Measurements from ENCODE around the gene ZNF878.

DNA sequence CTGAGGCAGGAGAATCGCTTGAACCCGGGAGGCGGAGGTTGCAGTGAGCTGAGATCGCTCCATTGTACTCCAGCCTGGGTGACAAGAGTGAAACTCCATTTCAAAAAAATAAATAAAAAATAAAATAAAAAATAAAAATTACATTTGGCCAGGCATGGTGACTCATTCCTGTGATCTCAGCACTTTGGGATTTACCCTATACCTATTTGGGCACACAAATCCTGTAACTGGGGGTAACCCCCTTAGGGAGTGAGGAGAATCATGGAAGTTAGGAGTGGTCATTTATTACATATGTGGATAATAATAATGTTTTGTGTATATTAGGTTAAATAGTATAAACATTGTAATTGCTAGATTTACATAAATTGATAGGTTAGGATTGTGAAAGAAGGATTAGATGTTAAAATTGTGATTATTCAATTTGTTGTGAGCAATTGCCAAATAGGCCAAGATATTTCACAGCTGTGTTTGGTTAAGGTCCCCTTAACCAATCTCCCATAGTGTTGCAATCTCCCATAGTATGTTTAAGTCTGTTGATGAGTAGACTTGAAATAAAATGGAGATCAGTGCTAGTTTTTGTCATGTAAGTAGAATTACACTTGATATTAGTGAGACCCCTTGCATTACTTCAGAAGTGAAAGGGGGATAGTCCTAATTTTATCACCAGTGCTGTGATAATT, 42.5 kb upstream of the ZNF878 start:
- no peak for TF ChIP-seq USF1 (CRISPR knock-in tag; IDR thresholded peaks at IDR 0.05)
- TF ChIP-seq FOXA1 (IDR thresholded peaks at IDR 0.05; ENCODE audit: borderline replicate concordance), result no peak
- TF ChIP-seq, protein P1, sequence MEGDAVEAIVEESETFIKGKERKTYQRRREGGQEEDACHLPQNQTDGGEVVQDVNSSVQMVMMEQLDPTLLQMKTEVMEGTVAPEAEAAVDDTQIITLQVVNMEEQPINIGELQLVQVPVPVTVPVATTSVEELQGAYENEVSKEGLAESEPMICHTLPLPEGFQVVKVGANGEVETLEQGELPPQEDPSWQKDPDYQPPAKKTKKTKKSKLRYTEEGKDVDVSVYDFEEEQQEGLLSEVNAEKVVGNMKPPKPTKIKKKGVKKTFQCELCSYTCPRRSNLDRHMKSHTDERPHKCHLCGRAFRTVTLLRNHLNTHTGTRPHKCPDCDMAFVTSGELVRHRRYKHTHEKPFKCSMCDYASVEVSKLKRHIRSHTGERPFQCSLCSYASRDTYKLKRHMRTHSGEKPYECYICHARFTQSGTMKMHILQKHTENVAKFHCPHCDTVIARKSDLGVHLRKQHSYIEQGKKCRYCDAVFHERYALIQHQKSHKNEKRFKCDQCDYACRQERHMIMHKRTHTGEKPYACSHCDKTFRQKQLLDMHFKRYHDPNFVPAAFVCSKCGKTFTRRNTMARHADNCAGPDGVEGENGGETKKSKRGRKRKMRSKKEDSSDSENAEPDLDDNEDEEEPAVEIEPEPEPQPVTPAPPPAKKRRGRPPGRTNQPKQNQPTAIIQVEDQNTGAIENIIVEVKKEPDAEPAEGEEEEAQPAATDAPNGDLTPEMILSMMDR (IDR thresholded peaks at IDR 0.05 in 2 of 3, conservative IDR thresholded peaks at IDR 0.05 in 1 of 3; ENCODE audit: insufficient read depth in 2 of 3, low read depth in 1 of 3, low read length in 3 of 3), result no peak
- no peak for TF ChIP-seq POLR2AphosphoS5 (IDR thresholded peaks at IDR 0.05; ENCODE audit: control insufficient read depth, insufficient read depth, low read depth, low read length)
- no peak for TF ChIP-seq ZKSCAN1 (IDR thresholded peaks at IDR 0.05; ENCODE audit: low read depth, low read length)
- no peak for TF ChIP-seq PHF20 (IDR thresholded peaks at IDR 0.05; ENCODE audit: partially characterized antibody)
- no peak for TF ChIP-seq MYC (IDR thresholded peaks at IDR 0.05; ENCODE audit: low read depth, low read length)
- no peak for TF ChIP-seq MYC (CRISPR knock-in tag; IDR thresholded peaks at IDR 0.05; ENCODE audit: borderline replicate concordance, low read depth)
- no peak for TF ChIP-seq ZFP30 (CRISPR knock-in tag; IDR thresholded peaks at IDR 0.05; ENCODE audit: borderline replicate concordance)
- TF ChIP-seq ZBTB17 (CRISPR knock-in tag; IDR thresholded peaks at IDR 0.05), result no peak
- no peak for TF ChIP-seq AFF4 (CRISPR knock-in tag; IDR thresholded peaks at IDR 0.05)

Measured in K562 (cell line).